Activated B cell treated with CpG ODN at 0.5 μM for 24 hours (primary cell): ENCODE data around the gene KRT15. TPM values are rescaled to one million over a fixed set of nuclear protein-coding genes. Genes with fewer than 3 reads are reported as not detected.

Experiments
- ATAC-seq: fragments of 200-7000 bp; cut with Tn5 transposase; one replicate; pipeline ENCODE4 v1.10.0; 2021; ENCODE audit warnings: low read depth, mild to moderate bottlenecking, moderate library complexity
- CTCF ChIA-PET: fragments of 350-600 bp; sonication (Branson Sonifier 250); formaldehyde crosslinking; loops from one replicate; lab custom pipeline; 2021; ENCODE audit warnings: antibody characterized with exemption; lab: Charles Lee
- POLR2A ChIA-PET: fragments of 350-600 bp; sonication (Branson Sonifier 250); formaldehyde crosslinking; loops from one replicate; lab custom pipeline; 2021; ENCODE audit warnings: antibody characterized with exemption; lab: Charles Lee
- DNase-seq: peaks from one replicate; pipeline ENCODE4 v3.0.0; 2022
- H3K27ac Mint-ChIP-seq: one replicate; pipeline ENCODE4 v1.8.0; 2020; ENCODE audit warnings: mixed read lengths
- H3K27me3 Mint-ChIP-seq: one replicate; pipeline ENCODE4 v1.8.0; 2021; ENCODE audit warnings: mixed read lengths
- H3K36me3 Mint-ChIP-seq: one replicate; pipeline ENCODE4 v1.8.0; 2021; ENCODE audit warnings: low read depth, mixed read lengths
- H3K4me1 Mint-ChIP-seq: one replicate; pipeline ENCODE4 v1.8.0; 2021; ENCODE audit warnings: mixed read lengths
- H3K4me3 Mint-ChIP-seq: one replicate; pipeline ENCODE4 v1.8.0; 2020; ENCODE audit warnings: mild to moderate bottlenecking, mixed read lengths
- H3K9me3 Mint-ChIP-seq: one replicate; pipeline ENCODE4 v1.8.0; 2020; ENCODE audit warnings: mixed read lengths
- CTCF ChIP-seq: fragments of 200-600 bp; IDR thresholded peaks from one replicate; pipeline ENCODE4 v1.8.0; 2022; ENCODE audit warnings: antibody characterized with exemption, mild to moderate bottlenecking
- intact Hi-C: fragments of 100-400 bp; cut with micrococcal nuclease; formaldehyde crosslinking; loops from one replicate; pipeline ENCODE4 v1.15.1; 2024
- total RNA-seq: library from RNA; stranded (reverse); gene quantifications from 2 replicates; pipeline ENCODE4 v1.2.3, GENCODE V29; 2022

Gene KRT15
- total RNA-seq, 1 donor from 2014 or later = not detected

DNA sequence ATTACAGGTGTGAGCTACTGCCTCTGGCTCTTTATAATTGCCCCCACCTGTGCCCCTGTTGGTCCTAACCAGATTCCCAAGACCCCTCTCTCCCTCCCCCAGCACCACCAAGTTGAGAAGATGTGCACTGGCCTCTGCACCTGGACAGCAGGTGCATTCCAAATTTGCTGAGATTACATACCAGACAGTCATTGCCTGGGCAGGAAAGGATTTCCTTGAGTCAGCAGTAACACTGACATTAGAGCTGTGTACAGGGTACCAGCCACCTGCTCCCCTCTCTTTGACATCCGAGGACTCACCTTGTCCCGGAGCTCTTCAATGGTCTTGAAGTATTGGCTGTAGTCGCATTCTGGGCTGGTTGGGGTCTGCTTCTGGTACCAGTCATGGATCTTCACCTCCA lies 659 bp downstream of the KRT15 start:
- no peaks in the 10 kb centered on the region for H3K36me3 Mint-ChIP-seq
- intact Hi-C loops = no loop called here
- no peak for DNase-seq
- H3K27me3 Mint-ChIP-seq = peaks cover 15% of the 10 kb centered on the region
- ChIA-PET CTCF (interaction anchor here (1.7 kb wide), 1 partner anchor 31 kb away, joined by 8 read pairs; no protein-coding TSS in a partner anchor), POLR2A (no interaction called here)
- no peak for TF ChIP-seq CTCF
- H3K4me3 Mint-ChIP-seq = no peak overlapping the region
- no peaks in the 10 kb centered on the region for H3K9me3 Mint-ChIP-seq
- no peaks in the 10 kb centered on the region for H3K4me1 Mint-ChIP-seq
- H3K27ac Mint-ChIP-seq = no peak overlapping the region
- ATAC-seq = no peak

GRCh38 chr17:41516830-41517283 lies 1.8 kb downstream of the KRT15 start:
- CTCF ChIA-PET = no interaction called here
- Mint-ChIP-seq H3K27ac (no peak overlapping the region), H3K27me3 (peaks cover 20% of the 10 kb centered on the region), H3K4me3 (no peak overlapping the region), H3K36me3 (no peaks in the 10 kb centered on the region), H3K4me1 (no peaks in the 10 kb centered on the region), H3K9me3 (no peaks in the 10 kb centered on the region)
- intact Hi-C loops = no loop called here
- no peak for TF ChIP-seq CTCF
- no peak for ATAC-seq
- POLR2A ChIA-PET = no interaction called here
- DNase-seq = no peak

- CTCF ChIA-PET = no interaction called here
These were observed 2.4 kb downstream of the KRT15 start for GRCh38 chr17:41516147-41516829.

DNA sequence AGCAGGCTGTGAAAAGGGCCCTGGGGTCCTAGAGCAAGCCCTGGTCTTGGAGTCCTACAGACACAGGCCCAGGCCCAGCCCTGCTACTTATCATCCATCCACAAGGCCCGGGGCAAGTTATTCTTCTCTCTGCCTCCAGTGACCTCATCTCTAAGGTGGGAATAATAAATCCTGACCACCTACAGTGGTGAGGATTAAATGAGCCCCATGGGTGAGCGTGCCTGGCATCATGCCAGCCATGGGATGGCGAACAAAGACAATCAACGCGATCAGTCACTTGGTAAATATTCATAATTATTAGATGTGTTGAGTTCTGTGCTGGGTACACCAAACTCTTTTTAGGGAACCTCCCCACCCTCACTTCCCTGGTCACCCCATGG lies 5.5 kb downstream of the KRT15 start:
- POLR2A ChIA-PET = no interaction called here
- ATAC-seq = no peak

More at GRCh38 chr17:41516147-41516829, 2.4 kb downstream of the KRT15 start:
- H3K27me3 Mint-ChIP-seq = peaks cover 20% of the 10 kb centered on the region
- H3K4me3 Mint-ChIP-seq = no peak overlapping the region
- intact Hi-C loops = no loop called here
- H3K27ac Mint-ChIP-seq = no peak overlapping the region
- no peaks in the 10 kb centered on the region for H3K4me1 Mint-ChIP-seq
- H3K36me3 Mint-ChIP-seq = no peaks in the 10 kb centered on the region
- no peaks in the 10 kb centered on the region for H3K9me3 Mint-ChIP-seq
- POLR2A ChIA-PET = no interaction called here
- DNase-seq (no peak), ATAC-seq (no peak)
- no peak for TF ChIP-seq CTCF

More for the DNA sequence above, 5.5 kb downstream of the KRT15 start:
- CTCF ChIA-PET = no interaction called here
- no peak for TF ChIP-seq CTCF
- intact Hi-C loops = no loop called here
- Mint-ChIP-seq H3K9me3 (no peaks in the 10 kb centered on the region), H3K4me1 (no peaks in the 10 kb centered on the region), H3K4me3 (no peak overlapping the region), H3K27ac (no peak overlapping the region), H3K36me3 (no peaks in the 10 kb centered on the region), H3K27me3 (peaks cover 22% of the 10 kb centered on the region)
- no peak for DNase-seq
